SK-N-MC (cell line): ENCODE data around the gene CHST3.

Experiments used
- EZH2 ChIP-seq: fragments of 200-600 bp; sonication (generic); IDR thresholded peaks from one replicate; pipeline ENCODE4 v1.6.1; 2017; ENCODE audit warnings: antibody characterized with exemption
- POLR2AphosphoS5 ChIP-seq: IDR thresholded peaks from 2 replicates; pipeline ENCODE4 v1.6.1; 2012; ENCODE audit warnings: mild to moderate bottlenecking, low read depth, low read length, borderline replicate concordance

GRCh38 chr10:72037266-72037665 is 73.1 kb downstream of the CHST3 start:
- TF ChIP-seq EZH2: no peak
- TF ChIP-seq POLR2AphosphoS5: no peak
